Measurements from ENCODE around the gene ACADL. TPM values are rescaled to one million over a fixed set of nuclear protein-coding genes. Genes with fewer than 3 reads are reported as not detected.

ACADL gene
- total RNA-seq, 2 donors from 2014 or later: 2.5 to 4.6 TPM

GRCh38 chr2:210174086-210174485, 51.2 kb downstream of the ACADL start:
- no peak for DNase-seq
- no peak for ATAC-seq
- intact Hi-C loops (cut with DNase I): loop anchor here in 1 of 2 donors (5.0 kb wide), 1 partner anchor 172 kb away; the partner anchor contains the start of gene RPE

- no peak for ATAC-seq
- intact Hi-C loops (cut with DNase I): loop anchor here in 1 of 2 donors (5.0 kb wide), 1 partner anchor 170 kb away; the partner anchor contains the start of gene RPE
- DNase-seq: no peak
Measured at GRCh38 chr2:210172219-210172575, 53.0 kb downstream of the ACADL start.

- DNase-seq (peak; percentile 99), ATAC-seq (peak; percentile 95 to 96)
- intact Hi-C loops (cut with DNase I): loop anchor here in 1 of 2 donors (5.0 kb wide), 1 partner anchor 169 kb away; the partner anchor contains the start of gene RPE
Measured at GRCh38 chr2:210171309-210172218, 53.7 kb downstream of the ACADL start, which contains the start of gene KANSL1L. Gene KANSL1L (minus strand): TSS chr2:210171409. CDS start chr2:210154582, 16,827 bp downstream.

- intact Hi-C loops (cut with DNase I): loop anchor here in 1 of 2 donors (5.0 kb wide), 1 partner anchor 168 kb away; the partner anchor contains the start of gene RPE
- ATAC-seq: peak; percentile 87 to 90
- peak; percentile 95 for DNase-seq
Measured at GRCh38 chr2:210170446-210171303, 54.6 kb downstream of the ACADL start.

GRCh38 chr2:210170196-210170445, 55.1 kb downstream of the ACADL start:
- intact Hi-C loops (cut with DNase I): loop anchor here in 1 of 2 donors (5.0 kb wide), 1 partner anchor 168 kb away; the partner anchor contains the start of gene RPE
- ATAC-seq: no peak
- no peak for DNase-seq

GRCh38 chr2:210169516-210170195, 55.6 kb downstream of the ACADL start:
- ATAC-seq (peak in 1 of 2 donors; percentile 6), DNase-seq (no peak)
- intact Hi-C loops (cut with DNase I): loop anchor here in 1 of 2 donors (5.0 kb wide), 1 partner anchor 167 kb away; the partner anchor contains the start of gene RPE

GRCh38 chr2:210167227-210167626, 58.0 kb downstream of the ACADL start:
- ATAC-seq (no peak), DNase-seq (no peak)
- intact Hi-C loops (cut with DNase I): no loop called here

- DNase-seq (no peak), ATAC-seq (no peak)
- intact Hi-C loops (cut with DNase I): no loop called here
Measured at GRCh38 chr2:210162466-210163124, 62.7 kb downstream of the ACADL start.

GRCh38 chr2:210159059-210159458, 66.2 kb downstream of the ACADL start:
- no peak for ATAC-seq
- intact Hi-C loops (cut with DNase I): no loop called here
- DNase-seq: no peak

- intact Hi-C loops (cut with DNase I): no loop called here
- no peak for DNase-seq
- no peak for ATAC-seq
Measured at GRCh38 chr2:210158236-210158635, 67.0 kb downstream of the ACADL start.

- no peak for ATAC-seq
- intact Hi-C loops (cut with DNase I): no loop called here
Measured at GRCh38 chr2:210157526-210157925, 67.7 kb downstream of the ACADL start.

GRCh38 chr2:210147614-210148013, 77.6 kb downstream of the ACADL start:
- intact Hi-C loops (cut with DNase I): no loop called here
- DNase-seq (no peak), ATAC-seq (no peak)

More at GRCh38 chr2:210157526-210157925, 67.7 kb downstream of the ACADL start:
- no peak for DNase-seq

Other genes starting within 250 kb of the ACADL start
- gene RPE, start 222.8 kb downstream of the ACADL start, total RNA-seq: 10 to 100 TPM; 29.3 to 30.0 TPM
- 10 to 100 TPM; 15.5 to 17.1 TPM for gene KANSL1L, start 54.0 kb downstream of the ACADL start, total RNA-seq
- gene MYL1, start 89.7 kb upstream of the ACADL start, total RNA-seq: not detected